ENCODE measurements around the gene SRC. TPM values are rescaled to one million over a fixed set of nuclear protein-coding genes. Genes with fewer than 3 reads are reported as not detected.

SRC gene
- total and polyA plus RNA-seq, 7 donors: 0.86 to 3.0 (median 1.3) TPM

DNA sequence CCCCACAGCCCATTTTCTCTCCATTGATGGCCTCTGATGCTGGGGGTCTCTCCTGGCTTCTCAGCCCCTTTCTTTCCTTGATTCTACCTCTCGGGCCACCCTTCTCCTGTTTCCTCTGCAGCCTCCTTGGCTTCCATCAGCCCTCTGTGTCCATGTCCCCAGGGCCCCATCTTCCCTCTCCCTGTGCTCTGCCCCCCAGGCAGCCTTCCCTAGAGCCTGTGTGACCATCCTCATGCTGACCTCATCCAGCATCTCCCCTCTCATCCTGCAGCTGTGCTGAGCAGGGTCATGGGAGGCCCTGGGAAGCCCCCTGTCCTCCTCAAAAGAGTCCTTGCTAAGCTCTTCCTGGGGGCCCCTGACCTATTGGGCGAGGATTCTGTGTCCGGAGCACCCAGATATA, 101.7 kb downstream of the SRC start:
- Histone ChIP-seq H3K4me3 (no peak overlapping the region), H3K9me3 (no peaks in the 10 kb centered on the region), H3K36me3 (ENCODE audit: insufficient read depth in 1 of 2, low read depth in 1 of 2) (no peaks in the 10 kb centered on the region), H3K4me1 (no peaks in the 10 kb centered on the region), H3K27me3 (ENCODE audit: insufficient read depth in 3 of 3, low read length in 2 of 3) (peaks cover 0 to 7% (median 5%) of the 10 kb centered on the region in 3 donors), H3K27ac (no peak overlapping the region)
- no peak for DNase-seq
- ATAC-seq: no peak
- 74 to 84% (median 84%) methylated on average over 3 of the region's 3 CpGs for WGBS, 3 donors
- TF ChIP-seq, protein P1, sequence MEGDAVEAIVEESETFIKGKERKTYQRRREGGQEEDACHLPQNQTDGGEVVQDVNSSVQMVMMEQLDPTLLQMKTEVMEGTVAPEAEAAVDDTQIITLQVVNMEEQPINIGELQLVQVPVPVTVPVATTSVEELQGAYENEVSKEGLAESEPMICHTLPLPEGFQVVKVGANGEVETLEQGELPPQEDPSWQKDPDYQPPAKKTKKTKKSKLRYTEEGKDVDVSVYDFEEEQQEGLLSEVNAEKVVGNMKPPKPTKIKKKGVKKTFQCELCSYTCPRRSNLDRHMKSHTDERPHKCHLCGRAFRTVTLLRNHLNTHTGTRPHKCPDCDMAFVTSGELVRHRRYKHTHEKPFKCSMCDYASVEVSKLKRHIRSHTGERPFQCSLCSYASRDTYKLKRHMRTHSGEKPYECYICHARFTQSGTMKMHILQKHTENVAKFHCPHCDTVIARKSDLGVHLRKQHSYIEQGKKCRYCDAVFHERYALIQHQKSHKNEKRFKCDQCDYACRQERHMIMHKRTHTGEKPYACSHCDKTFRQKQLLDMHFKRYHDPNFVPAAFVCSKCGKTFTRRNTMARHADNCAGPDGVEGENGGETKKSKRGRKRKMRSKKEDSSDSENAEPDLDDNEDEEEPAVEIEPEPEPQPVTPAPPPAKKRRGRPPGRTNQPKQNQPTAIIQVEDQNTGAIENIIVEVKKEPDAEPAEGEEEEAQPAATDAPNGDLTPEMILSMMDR (IDR thresholded peaks at IDR 0.05): no peak
- intact Hi-C loops (cut with DNase I): no loop called here

DNA sequence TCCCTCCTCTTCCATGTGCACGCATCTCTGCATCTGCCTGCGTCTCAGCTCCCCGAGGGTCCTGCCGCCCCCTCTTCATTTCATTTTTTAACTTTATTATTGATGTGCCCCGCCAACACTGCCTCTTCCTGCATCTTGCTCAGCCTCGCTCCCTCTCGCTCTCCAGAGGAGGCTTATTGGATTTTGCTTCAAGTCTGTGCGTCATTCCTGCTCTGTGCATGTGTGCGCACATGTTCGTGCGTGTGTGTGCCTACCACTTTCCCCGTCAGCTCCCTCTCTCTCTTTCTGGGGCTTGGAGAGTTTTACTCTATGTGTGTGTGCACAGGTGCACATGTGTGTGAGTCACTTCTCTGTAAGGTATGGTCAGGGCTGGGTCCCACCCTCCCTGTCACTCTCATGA, 103.3 kb downstream of the SRC start:
- 68 to 73% (median 72%) methylated on average over 12 of the region's 12 CpGs for WGBS, 3 donors
- ATAC-seq (no peak), DNase-seq (no peak)
- H3K4me1 ChIP-seq: no peaks in the 10 kb centered on the region
- TF ChIP-seq, protein P1 (IDR thresholded peaks at IDR 0.05): no peak
- no peaks in the 10 kb centered on the region for H3K36me3 ChIP-seq (ENCODE audit: insufficient read depth in 1 of 2, low read depth in 1 of 2)
- peaks cover 1% of the 10 kb centered on the region for H3K9me3 ChIP-seq
- no peak overlapping the region for H3K27ac ChIP-seq
- no peak overlapping the region for H3K4me3 ChIP-seq
- peaks cover 0 to 5% (median 3%) of the 10 kb centered on the region in 3 donors for H3K27me3 ChIP-seq (ENCODE audit: insufficient read depth in 3 of 3, low read length in 2 of 3)
- intact Hi-C loops (cut with DNase I): no loop called here

DNA sequence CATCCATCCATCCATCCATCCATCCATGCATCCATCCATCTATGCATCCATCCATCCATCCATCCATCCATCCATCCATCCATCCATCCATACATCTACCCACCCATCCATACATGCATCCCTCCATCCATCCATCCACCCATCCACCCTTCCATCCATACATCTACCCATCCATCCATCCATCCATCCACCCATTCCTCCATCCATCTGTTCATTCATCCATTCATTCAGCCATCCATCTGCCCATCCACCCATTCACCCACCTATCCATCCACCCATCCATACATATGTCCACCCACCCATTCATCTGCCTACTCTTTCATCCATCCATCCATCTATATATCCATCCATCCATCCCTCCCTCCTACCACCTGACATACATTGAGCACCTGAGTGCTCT, 104.4 kb downstream of the SRC start:
- Histone ChIP-seq H3K27me3 (ENCODE audit: insufficient read depth in 3 of 3, low read length in 2 of 3) (peaks cover 0 to 5% (median 3%) of the 10 kb centered on the region in 3 donors), H3K27ac (no peak overlapping the region), H3K36me3 (ENCODE audit: insufficient read depth in 1 of 2, low read depth in 1 of 2) (no peaks in the 10 kb centered on the region), H3K9me3 (peaks cover 7% of the 10 kb centered on the region), H3K4me1 (no peaks in the 10 kb centered on the region), H3K4me3 (no peak overlapping the region)
- intact Hi-C loops (cut with DNase I): no loop called here
- no peak for DNase-seq
- ATAC-seq: no peak
- TF ChIP-seq, protein P1 (IDR thresholded peaks at IDR 0.05): no peak

DNA sequence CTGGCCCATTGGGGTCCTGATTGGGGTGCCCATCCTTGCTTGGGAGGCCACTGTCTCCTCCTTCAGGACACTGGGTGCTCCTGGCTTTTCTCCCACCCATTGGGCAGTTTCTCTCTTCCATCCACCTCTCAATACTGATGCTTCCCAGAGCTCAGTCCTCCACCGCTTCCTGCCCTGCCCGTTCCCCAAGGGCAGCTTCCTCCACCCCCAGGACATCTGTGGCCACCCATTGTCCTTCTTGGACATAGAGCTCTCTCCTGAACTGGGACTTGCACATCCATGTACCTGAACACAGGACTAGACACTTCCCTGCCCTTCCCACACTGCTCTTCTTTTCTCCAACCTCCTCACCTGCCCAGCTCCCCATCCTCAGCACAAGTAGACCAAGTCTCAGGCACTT, 105.7 kb downstream of the SRC start:
- H3K27ac ChIP-seq: no peak overlapping the region
- TF ChIP-seq, protein P1 (IDR thresholded peaks at IDR 0.05): no peak
- H3K4me3 ChIP-seq: no peak overlapping the region
- no peak for DNase-seq
- H3K27me3 ChIP-seq (ENCODE audit: insufficient read depth in 3 of 3, low read length in 2 of 3): peaks cover 0 to 5% (median 5%) of the 10 kb centered on the region in 3 donors
- no peaks in the 10 kb centered on the region for H3K4me1 ChIP-seq
- no peaks in the 10 kb centered on the region for H3K36me3 ChIP-seq (ENCODE audit: insufficient read depth in 1 of 2, low read depth in 1 of 2)
- 87 to 95% (median 87%) methylated on average over 2 of the region's 2 CpGs for WGBS, 3 donors
- peaks cover 7% of the 10 kb centered on the region for H3K9me3 ChIP-seq
- no peak for ATAC-seq
- intact Hi-C loops (cut with DNase I): no loop called here

DNA sequence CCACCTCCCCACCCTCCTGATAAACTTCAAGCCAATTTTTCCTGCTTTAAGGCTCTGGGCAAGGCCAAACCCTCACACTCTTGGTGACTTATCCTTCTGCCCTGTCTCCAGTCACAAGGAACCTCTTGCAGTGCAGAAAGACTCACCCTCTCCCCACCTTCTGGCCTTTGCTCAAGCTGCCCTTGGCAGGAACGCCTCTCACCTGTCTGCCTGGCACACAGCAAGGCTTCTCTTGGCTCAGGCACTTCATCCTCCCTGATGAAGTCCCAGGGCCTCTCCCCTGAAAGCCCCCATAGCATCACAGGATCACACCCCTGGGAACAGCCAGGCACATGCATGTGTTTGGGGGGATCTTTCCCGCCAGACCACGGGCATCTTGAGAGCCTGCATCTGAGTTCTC, 106.3 kb downstream of the SRC start:
- Histone ChIP-seq H3K27ac (no peak overlapping the region), H3K9me3 (peaks cover 7% of the 10 kb centered on the region), H3K27me3 (ENCODE audit: insufficient read depth in 3 of 3, low read length in 2 of 3) (peaks cover 0 to 6% (median 5%) of the 10 kb centered on the region in 3 donors), H3K4me1 (no peaks in the 10 kb centered on the region), H3K4me3 (no peak overlapping the region), H3K36me3 (ENCODE audit: insufficient read depth in 1 of 2, low read depth in 1 of 2) (no peaks in the 10 kb centered on the region)
- ATAC-seq: no peak
- 32 to 40% (median 34%) methylated on average over 3 of the region's 3 CpGs for WGBS, 3 donors
- no peak for DNase-seq
- TF ChIP-seq, protein P1 (IDR thresholded peaks at IDR 0.05): no peak
- intact Hi-C loops (cut with DNase I): no loop called here

All from psoas muscle (tissue), 8 donors.